Smooth muscle cell (in vitro differentiated cells): ENCODE data around the gene SLCO2A1. TPM values are rescaled to one million over a fixed set of nuclear protein-coding genes. Genes with fewer than 3 reads are reported as not detected.

Source experiments
- DNase-seq: peaks from one replicate; lab custom pipeline; 2025; ENCODE audit not compliant: unreplicated experiment; lab: John Stamatoyannopoulos, UW
- H2AFZ ChIP-seq: fragments of 200-600 bp; sonication (generic); 2 replicates; pipeline ENCODE4 v1.6.0; 2016; ENCODE audit warnings: antibody characterized with exemption, low read depth, mild to moderate bottlenecking
- H3F3A ChIP-seq: fragments of 200-600 bp; sonication (generic); 2 replicates; pipeline ENCODE4 v1.6.0; 2017; ENCODE audit warnings: antibody characterized with exemption, low read depth
- H3K27ac ChIP-seq: fragments of 200-600 bp; sonication (generic); 2 replicates; pipeline ENCODE4 v1.5.1; 2016; ENCODE audit warnings: low read depth, mild to moderate bottlenecking
- H3K27me3 ChIP-seq: fragments of 200-600 bp; sonication (generic); 2 replicates; pipeline ENCODE4 v1.6.1; 2016; ENCODE audit warnings: low read depth, mild to moderate bottlenecking
- H3K36me3 ChIP-seq: fragments of 200-600 bp; sonication (generic); 2 replicates; pipeline ENCODE4 v1.5.1; 2016; ENCODE audit warnings: low read depth
- H3K4me1 ChIP-seq: fragments of 200-600 bp; sonication (generic); 2 replicates; pipeline ENCODE4 v1.5.1; 2016; ENCODE audit warnings: low read depth
- H3K4me2 ChIP-seq: fragments of 200-600 bp; sonication (generic); 2 replicates; pipeline ENCODE4 v1.6.0; 2016; ENCODE audit warnings: mild to moderate bottlenecking
- H3K4me3 ChIP-seq: fragments of 200-600 bp; sonication (generic); 2 replicates; pipeline ENCODE4 v1.5.1; 2016; ENCODE audit warnings: mild to moderate bottlenecking
- H3K79me2 ChIP-seq: fragments of 200-600 bp; sonication (generic); 2 replicates; pipeline ENCODE4 v1.6.0; 2016; ENCODE audit warnings: low read depth, mild to moderate bottlenecking
- H3K9ac ChIP-seq: fragments of 200-600 bp; sonication (generic); 2 replicates; pipeline ENCODE4 v1.6.0; 2016; ENCODE audit warnings: low read depth
- H3K9me3 ChIP-seq: fragments of 200-600 bp; sonication (generic); replicated peaks from 2 replicates; pipeline ENCODE4 v1.5.1; 2016; ENCODE audit warnings: low read depth
- H4K20me1 ChIP-seq: fragments of 200-600 bp; sonication (generic); 2 replicates; pipeline ENCODE4 v1.6.0; 2016; ENCODE audit warnings: low read depth
- WGBS: methylation state at CpG from one replicate; pipeline ENCODE4 v1.1.7; 2016; ENCODE audit warnings: low lambda C conversion rate; 5-methylcytosine and 5-hydroxymethylcytosine counted together
- polyA plus RNA-seq: library from polyadenylated mRNA; unstranded; fragments of >200 nt; fragmentation: Nextera tagmentation; extraction: Ambion mirVana; gene quantifications from 2 replicates; pipeline ENCODE4 v1.2.1, GENCODE V29; 2016
- total RNA-seq: library from RNA; depleted of rRNA; stranded (reverse); fragments of >200 nt; gene quantifications from 2 replicates; pipeline ENCODE4 v1.2.3, GENCODE V29; 2014
- TF ChIP-seq, protein P1 (sequence below): fragments of 200-600 bp; sonication (generic); IDR thresholded peaks from 2 replicates; pipeline ENCODE4 v1.5.1; 2017; ENCODE audit warnings: borderline replicate concordance, mild to moderate bottlenecking, antibody characterized with exemption; ENCODE audit not compliant: insufficient read depth, poor library complexity, severe bottlenecking

The SLCO2A1 gene
- total and polyA plus RNA-seq, 2 experiments from 2014 or later = 7.7 to 14.2 TPM

DNA sequence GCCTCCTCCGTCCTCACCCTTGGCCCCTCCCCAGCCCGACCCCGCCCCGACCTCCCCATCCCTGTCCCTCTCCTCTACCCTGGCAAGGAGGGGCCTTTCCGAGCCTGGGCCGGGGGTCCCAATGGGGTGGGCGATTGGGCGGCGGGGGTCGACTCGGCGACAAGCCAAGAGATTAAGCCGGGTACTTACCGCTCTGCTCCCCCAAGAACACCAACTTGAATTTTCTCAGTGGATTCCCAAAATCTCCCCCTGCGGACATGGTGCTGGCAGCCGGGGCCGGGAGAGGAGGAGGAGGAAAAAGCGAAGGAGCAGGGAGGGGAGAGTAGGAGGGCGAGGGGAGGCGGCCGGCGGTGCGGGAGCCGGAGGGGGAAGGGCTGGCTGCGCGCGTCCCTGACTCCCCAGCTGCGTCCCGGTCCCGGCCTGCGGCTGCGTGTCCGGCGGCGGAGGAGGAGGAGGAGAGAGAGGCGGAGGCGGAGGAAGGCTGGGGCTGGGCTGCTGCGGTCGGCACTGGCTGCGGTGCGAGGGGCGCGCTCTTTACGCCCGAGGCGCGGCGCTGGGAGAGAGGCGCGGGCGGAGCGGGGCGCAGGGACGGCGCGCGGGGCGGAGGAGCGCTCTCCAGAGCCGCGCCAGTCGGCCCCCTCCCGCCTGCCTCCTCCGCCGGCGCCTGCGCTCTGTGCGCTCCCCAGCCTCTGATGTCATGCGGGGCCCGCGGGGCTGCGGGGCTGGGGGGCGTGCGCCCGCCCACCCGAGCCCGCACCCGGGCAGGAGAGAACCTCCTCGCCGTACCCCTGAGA lies 134.3 kb downstream of the SLCO2A1 start, which contains the start of gene RAB6B:
TSS of gene RAB6B (minus strand) at position 675 of the 794 bp plus-strand sequence. CDS start at position 259, 416 bp downstream.
- H3K27ac ChIP-seq = no peak within 1 kb of the TSS
- no peaks in the 10 kb centered on the region for H3F3A ChIP-seq
- H2AFZ ChIP-seq = peak within 1 kb of the TSS; percentile 57
- H3K36me3 ChIP-seq = no peaks in the 10 kb centered on the region
- H3K9me3 ChIP-seq = no peaks in the 10 kb centered on the region
- TF ChIP-seq, protein P1, sequence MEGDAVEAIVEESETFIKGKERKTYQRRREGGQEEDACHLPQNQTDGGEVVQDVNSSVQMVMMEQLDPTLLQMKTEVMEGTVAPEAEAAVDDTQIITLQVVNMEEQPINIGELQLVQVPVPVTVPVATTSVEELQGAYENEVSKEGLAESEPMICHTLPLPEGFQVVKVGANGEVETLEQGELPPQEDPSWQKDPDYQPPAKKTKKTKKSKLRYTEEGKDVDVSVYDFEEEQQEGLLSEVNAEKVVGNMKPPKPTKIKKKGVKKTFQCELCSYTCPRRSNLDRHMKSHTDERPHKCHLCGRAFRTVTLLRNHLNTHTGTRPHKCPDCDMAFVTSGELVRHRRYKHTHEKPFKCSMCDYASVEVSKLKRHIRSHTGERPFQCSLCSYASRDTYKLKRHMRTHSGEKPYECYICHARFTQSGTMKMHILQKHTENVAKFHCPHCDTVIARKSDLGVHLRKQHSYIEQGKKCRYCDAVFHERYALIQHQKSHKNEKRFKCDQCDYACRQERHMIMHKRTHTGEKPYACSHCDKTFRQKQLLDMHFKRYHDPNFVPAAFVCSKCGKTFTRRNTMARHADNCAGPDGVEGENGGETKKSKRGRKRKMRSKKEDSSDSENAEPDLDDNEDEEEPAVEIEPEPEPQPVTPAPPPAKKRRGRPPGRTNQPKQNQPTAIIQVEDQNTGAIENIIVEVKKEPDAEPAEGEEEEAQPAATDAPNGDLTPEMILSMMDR = no peak
- DNase-seq = no peak
- H3K4me1 ChIP-seq = peaks cover 7% of the 10 kb centered on the region
- H3K4me2 ChIP-seq = peak within 1 kb of the TSS; percentile 93
- no peaks in the 10 kb centered on the region for H3K79me2 ChIP-seq
- peaks cover 53% of the 10 kb centered on the region for H3K27me3 ChIP-seq
- H3K9ac ChIP-seq = peak within 1 kb of the TSS; percentile 30
- H4K20me1 ChIP-seq = no peaks in the 10 kb centered on the region
- WGBS = 0% methylated on average over 6 of the region's 80 CpGs
- H3K4me3 ChIP-seq = peak within 1 kb of the TSS; percentile 81

DNA sequence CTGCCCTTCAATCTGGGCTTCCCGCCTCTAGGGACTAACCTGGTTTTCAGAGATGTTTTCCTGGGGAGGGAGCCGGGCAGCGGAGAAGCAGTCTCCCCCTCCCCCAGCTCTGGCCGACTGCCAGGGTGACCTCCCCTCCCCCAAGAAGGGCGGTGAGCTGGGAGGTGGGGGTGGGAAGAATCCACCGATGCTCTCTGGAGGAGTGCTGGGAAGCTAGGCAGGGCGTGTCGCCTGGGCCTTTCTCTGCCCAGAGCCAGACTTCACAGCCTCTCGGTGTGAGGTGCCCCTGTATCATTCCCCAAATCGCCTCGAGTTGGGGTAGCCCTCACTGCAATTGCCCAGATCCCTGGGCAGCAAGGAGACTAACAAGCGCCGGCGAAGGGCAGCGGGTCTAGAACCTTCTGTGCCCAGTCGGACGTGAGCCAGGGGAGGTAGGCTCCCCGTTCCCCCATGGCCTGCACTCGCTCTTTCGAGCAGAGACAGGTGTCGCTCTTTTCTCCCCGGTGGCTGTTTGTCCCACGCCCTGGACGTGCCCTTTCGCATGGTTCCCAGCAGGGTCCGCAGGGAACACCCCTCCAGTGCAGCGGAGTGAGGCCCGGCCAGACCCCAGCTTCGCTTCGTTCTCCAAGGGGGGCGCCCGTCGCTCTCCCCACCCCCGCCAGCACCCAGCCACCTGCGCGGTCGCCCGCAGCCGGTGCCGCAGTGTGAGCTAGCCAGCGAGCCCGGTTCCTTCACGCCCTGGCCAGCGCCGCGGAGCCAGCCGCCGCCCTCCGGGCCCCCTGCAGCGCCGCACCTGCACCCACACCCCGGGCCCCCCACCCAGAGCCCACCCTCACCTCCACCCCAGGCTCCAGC lies 135.1 kb downstream of the SLCO2A1 start:
- TF ChIP-seq, protein P1 = no peak
- Histone ChIP-seq H3K4me2 (peak overlapping the region; percentile 93), H3K79me2 (no peaks in the 10 kb centered on the region), H3K9ac (no peak overlapping the region), H3K36me3 (no peaks in the 10 kb centered on the region), H3K27ac (no peak overlapping the region), H3K9me3 (no peaks in the 10 kb centered on the region), H2AFZ (no peak overlapping the region), H3K4me3 (peak overlapping the region; percentile 81), H3F3A (no peaks in the 10 kb centered on the region), H3K27me3 (peaks cover 48% of the 10 kb centered on the region), H4K20me1 (no peaks in the 10 kb centered on the region), H3K4me1 (peaks cover 7% of the 10 kb centered on the region)
- no peak for DNase-seq
- 5% methylated on average over 39 of the region's 52 CpGs for WGBS

DNA sequence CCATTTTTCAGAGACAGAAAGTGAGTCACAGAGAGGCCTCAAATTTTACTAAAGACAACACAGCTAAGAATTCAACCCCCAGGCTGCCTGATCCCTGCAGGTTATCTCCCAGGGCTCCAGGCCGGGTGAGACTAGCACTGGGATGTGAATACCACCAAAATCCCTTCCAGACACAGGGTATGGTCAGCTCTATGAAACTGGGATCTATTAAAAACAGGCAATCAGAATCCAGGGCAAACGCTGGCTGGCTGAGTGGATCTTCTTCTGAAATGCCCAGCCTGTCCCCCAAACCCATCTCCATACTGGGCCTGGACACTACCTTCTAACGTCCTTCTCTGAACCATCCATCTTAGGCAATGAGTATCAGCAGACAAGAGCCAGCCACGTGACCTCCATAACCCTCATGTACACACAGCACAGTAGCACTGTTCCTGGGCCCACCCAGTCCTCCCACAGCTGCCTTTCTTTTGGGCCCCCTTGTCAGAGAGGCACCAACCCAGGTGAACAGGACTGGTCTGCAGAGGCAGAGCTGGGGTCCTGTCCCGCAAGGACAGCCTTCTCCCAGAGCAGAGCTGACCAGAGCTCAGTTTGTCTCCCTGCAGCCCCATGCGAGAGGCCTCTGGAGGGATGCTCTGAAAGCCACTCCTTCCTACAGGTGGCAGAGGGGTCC lies 135.9 kb downstream of the SLCO2A1 start:
- Histone ChIP-seq H3K9me3 (no peaks in the 10 kb centered on the region), H3K4me2 (no peak overlapping the region), H3K79me2 (no peaks in the 10 kb centered on the region), H3K4me1 (peaks cover 7% of the 10 kb centered on the region), H2AFZ (no peak overlapping the region), H4K20me1 (no peaks in the 10 kb centered on the region), H3K4me3 (no peak overlapping the region), H3K27me3 (peaks cover 43% of the 10 kb centered on the region), H3K27ac (no peak overlapping the region), H3K9ac (no peak overlapping the region), H3K36me3 (no peaks in the 10 kb centered on the region), H3F3A (no peaks in the 10 kb centered on the region)
- WGBS = 82% methylated on average over 6 of the region's 6 CpGs
- TF ChIP-seq, protein P1 = no peak
- DNase-seq = no peak
